ENCODE measurements around the gene GPT2.
"Not testable (repeated sequence)": the region's sequence is repeated elsewhere in the genome, so short reads cannot be mapped to it uniquely, and the experiment has no call there.

GPT2 gene

GRCh38 chr16:46852130-46852529 is 32.0 kb upstream of the GPT2 start:
- Histone ChIP-seq H3K36me3 (ENCODE audit: insufficient read depth, low read depth, low read length) (no peaks in the 10 kb centered on the region), H3K9me3 (ENCODE audit: insufficient read depth, low read depth, low read length) (no peaks in the 10 kb centered on the region), H3K4me1 (ENCODE audit: insufficient read depth, low read length) (peaks cover 3% of the 10 kb centered on the region; the same call in 1 of the 2 replicates), H3K4me3 (ENCODE audit: low read length) (no peak overlapping the region), H3K9ac (ENCODE audit: low read depth, low read length) (no peak overlapping the region), H3K27me3 (ENCODE audit: insufficient read depth, low read length) (no peaks in the 10 kb centered on the region), H3K27ac (ENCODE audit: low read length) (no peak overlapping the region)

DNA sequence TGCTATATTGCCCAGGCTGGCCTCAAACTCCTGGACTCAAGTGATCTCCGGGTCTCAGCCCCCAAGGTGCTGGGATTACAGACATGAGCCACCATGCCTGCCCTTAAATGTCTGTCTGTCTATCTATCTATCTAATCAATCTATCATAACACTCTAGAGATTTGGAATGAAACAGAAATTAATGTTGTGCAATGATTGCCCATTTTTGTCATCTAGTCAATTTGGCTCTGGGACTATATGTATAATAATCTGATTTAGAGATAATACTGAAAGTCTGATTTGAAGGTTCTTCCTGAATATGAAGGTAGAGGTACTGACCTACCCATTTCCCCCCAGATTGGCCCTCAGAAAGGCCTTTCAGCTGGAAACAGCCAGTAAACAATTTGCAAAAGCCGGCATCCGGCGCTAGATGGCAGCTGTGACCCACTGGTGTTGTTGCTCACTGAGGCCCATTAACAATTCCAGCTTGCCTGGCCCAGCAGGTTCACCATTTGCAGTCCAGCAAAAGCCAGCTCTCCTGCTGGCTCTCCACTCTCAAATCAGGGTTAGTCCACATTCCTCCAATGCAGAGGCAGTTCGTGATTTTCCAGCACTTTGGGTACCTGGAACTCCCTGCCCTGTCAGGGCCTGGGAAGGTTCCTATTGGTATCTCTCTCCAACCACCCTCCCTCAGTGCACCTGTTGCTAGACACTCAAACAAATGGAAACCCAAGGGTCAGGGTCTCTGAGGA is 30.3 kb upstream of the GPT2 start:
- no peaks in the 10 kb centered on the region for H3K36me3 ChIP-seq (ENCODE audit: insufficient read depth, low read depth, low read length)
- H3K9me3 ChIP-seq (ENCODE audit: insufficient read depth, low read depth, low read length), result no peaks in the 10 kb centered on the region
- H3K4me1 ChIP-seq (ENCODE audit: insufficient read depth, low read length), result peaks cover 3% of the 10 kb centered on the region; the same call in 1 of the 2 replicates
- no peaks in the 10 kb centered on the region for H3K27me3 ChIP-seq (ENCODE audit: insufficient read depth, low read length)
- H3K27ac ChIP-seq (ENCODE audit: low read length), result no peak overlapping the region
- H3K9ac ChIP-seq (ENCODE audit: low read depth, low read length), result no peak overlapping the region
- H3K4me3 ChIP-seq (ENCODE audit: low read length), result no peak overlapping the region

GRCh38 chr16:46854846-46855245 is 29.3 kb upstream of the GPT2 start:
- Histone ChIP-seq H3K4me3 (ENCODE audit: low read length) (no peak overlapping the region), H3K9ac (ENCODE audit: low read depth, low read length) (no peak overlapping the region), H3K27ac (ENCODE audit: low read length) (no peak overlapping the region), H3K36me3 (ENCODE audit: insufficient read depth, low read depth, low read length) (no peaks in the 10 kb centered on the region), H3K27me3 (ENCODE audit: insufficient read depth, low read length) (no peaks in the 10 kb centered on the region), H3K4me1 (ENCODE audit: insufficient read depth, low read length) (peaks cover 3% of the 10 kb centered on the region; the same call in 1 of the 2 replicates), H3K9me3 (ENCODE audit: insufficient read depth, low read depth, low read length) (no peaks in the 10 kb centered on the region)

- H3K27me3 ChIP-seq (ENCODE audit: insufficient read depth, low read length), result no peaks in the 10 kb centered on the region
- H3K4me1 ChIP-seq (ENCODE audit: insufficient read depth, low read length), result peaks cover 3% of the 10 kb centered on the region; the same call in 1 of the 2 replicates
These were observed 28.8 kb upstream of the GPT2 start for GRCh38 chr16:46855389-46855788.

GRCh38 chr16:46857368-46857945 is 26.7 kb upstream of the GPT2 start:
- Histone ChIP-seq H3K27ac (ENCODE audit: low read length) (no peak overlapping the region), H3K9me3 (ENCODE audit: insufficient read depth, low read depth, low read length) (no peaks in the 10 kb centered on the region), H3K4me3 (ENCODE audit: low read length) (no peak overlapping the region), H3K36me3 (ENCODE audit: insufficient read depth, low read depth, low read length) (no peaks in the 10 kb centered on the region), H3K4me1 (ENCODE audit: insufficient read depth, low read length) (peaks cover 3% of the 10 kb centered on the region; the same call in 1 of the 2 replicates), H3K27me3 (ENCODE audit: insufficient read depth, low read length) (no peaks in the 10 kb centered on the region), H3K9ac (ENCODE audit: low read depth, low read length) (no peak overlapping the region)

More at GRCh38 chr16:46855389-46855788, 28.8 kb upstream of the GPT2 start:
- Histone ChIP-seq H3K9me3 (ENCODE audit: insufficient read depth, low read depth, low read length) (no peaks in the 10 kb centered on the region), H3K9ac (ENCODE audit: low read depth, low read length) (no peak overlapping the region), H3K4me3 (ENCODE audit: low read length) (no peak overlapping the region), H3K36me3 (ENCODE audit: insufficient read depth, low read depth, low read length) (no peaks in the 10 kb centered on the region), H3K27ac (ENCODE audit: low read length) (no peak overlapping the region)

DNA sequence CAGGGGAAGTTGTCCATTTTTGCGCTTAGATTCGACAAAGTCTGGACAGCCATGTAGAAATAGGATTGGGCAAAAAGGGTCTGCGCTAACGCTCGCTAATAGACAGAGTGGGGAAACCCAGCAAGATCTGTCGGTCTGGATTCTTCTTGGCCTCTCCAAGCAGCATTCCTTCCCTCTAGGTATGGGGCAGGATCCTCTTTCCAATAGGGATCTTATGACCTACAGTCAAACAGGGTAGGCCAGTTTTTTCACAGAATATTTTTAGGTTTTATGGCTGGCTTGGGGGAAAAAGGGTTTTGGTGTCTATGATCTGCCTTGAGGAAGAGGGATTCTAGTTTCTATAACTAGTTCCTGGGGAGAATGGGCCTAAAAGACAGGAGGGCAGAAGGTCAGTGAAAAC is 26.0 kb upstream of the GPT2 start:
- H3K4me3 ChIP-seq (ENCODE audit: low read length), result no peak overlapping the region
- no peaks in the 10 kb centered on the region for H3K9me3 ChIP-seq (ENCODE audit: insufficient read depth, low read depth, low read length)

GRCh38 chr16:46859719-46860152 is 24.4 kb upstream of the GPT2 start:
- H3K9ac ChIP-seq (ENCODE audit: low read depth, low read length), result no peak overlapping the region
- H3K9me3 ChIP-seq (ENCODE audit: insufficient read depth, low read depth, low read length), result no peaks in the 10 kb centered on the region
- H3K27me3 ChIP-seq (ENCODE audit: insufficient read depth, low read length), result no peaks in the 10 kb centered on the region
- H3K4me1 ChIP-seq (ENCODE audit: insufficient read depth, low read length), result no peaks in the 10 kb centered on the region
- no peak overlapping the region for H3K27ac ChIP-seq (ENCODE audit: low read length)
- no peaks in the 10 kb centered on the region for H3K36me3 ChIP-seq (ENCODE audit: insufficient read depth, low read depth, low read length)
- no peak overlapping the region for H3K4me3 ChIP-seq (ENCODE audit: low read length)

More for the DNA sequence above, 26.0 kb upstream of the GPT2 start:
- Histone ChIP-seq H3K27ac (ENCODE audit: low read length) (no peak overlapping the region), H3K9ac (ENCODE audit: low read depth, low read length) (no peak overlapping the region), H3K36me3 (ENCODE audit: insufficient read depth, low read depth, low read length) (no peaks in the 10 kb centered on the region), H3K4me1 (ENCODE audit: insufficient read depth, low read length) (peaks cover 3% of the 10 kb centered on the region; the same call in 1 of the 2 replicates), H3K27me3 (ENCODE audit: insufficient read depth, low read length) (no peaks in the 10 kb centered on the region)

GRCh38 chr16:46862555-46863447 is 21.4 kb upstream of the GPT2 start:
- Histone ChIP-seq H3K9me3 (ENCODE audit: insufficient read depth, low read depth, low read length) (no peaks in the 10 kb centered on the region), H3K4me3 (ENCODE audit: low read length) (no peak overlapping the region), H3K27me3 (ENCODE audit: insufficient read depth, low read length) (no peaks in the 10 kb centered on the region), H3K36me3 (ENCODE audit: insufficient read depth, low read depth, low read length) (no peaks in the 10 kb centered on the region), H3K27ac (ENCODE audit: low read length) (no peak overlapping the region), H3K9ac (ENCODE audit: low read depth, low read length) (no peak overlapping the region), H3K4me1 (ENCODE audit: insufficient read depth, low read length) (no peaks in the 10 kb centered on the region)

- H3K9me3 ChIP-seq (ENCODE audit: insufficient read depth, low read depth, low read length), result no peaks in the 10 kb centered on the region
- H3K4me3 ChIP-seq (ENCODE audit: low read length), result no peak overlapping the region
- H3K36me3 ChIP-seq (ENCODE audit: insufficient read depth, low read depth, low read length), result no peaks in the 10 kb centered on the region
- H3K4me1 ChIP-seq (ENCODE audit: insufficient read depth, low read length), result no peaks in the 10 kb centered on the region
- no peaks in the 10 kb centered on the region for H3K27me3 ChIP-seq (ENCODE audit: insufficient read depth, low read length)
- no peak overlapping the region for H3K9ac ChIP-seq (ENCODE audit: low read depth, low read length)
- no peak overlapping the region for H3K27ac ChIP-seq (ENCODE audit: low read length)
These were observed 17.9 kb upstream of the GPT2 start for GRCh38 chr16:46866286-46866685.

DNA sequence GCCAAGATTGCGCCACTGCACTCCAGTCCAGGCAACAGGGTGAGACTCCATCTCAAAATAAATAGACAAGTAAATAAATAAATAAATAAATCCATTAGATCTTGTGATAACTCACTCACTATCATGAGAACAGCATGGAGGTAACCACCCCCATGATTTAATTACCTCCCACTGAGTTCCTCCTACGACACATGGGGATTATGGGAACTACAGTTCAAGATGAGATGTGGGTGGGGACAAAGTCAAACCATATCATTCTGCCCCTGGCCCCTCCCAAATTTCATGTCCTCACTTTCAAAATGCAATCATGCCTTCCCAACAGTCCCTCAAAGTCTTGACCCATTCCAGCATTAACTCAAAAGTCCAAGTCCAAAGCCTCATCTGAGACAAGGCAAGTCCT is 16.7 kb upstream of the GPT2 start:
- not testable (repeated sequence) for H3K36me3 ChIP-seq (ENCODE audit: insufficient read depth, low read depth, low read length)

GRCh38 chr16:46868891-46869290 is 15.3 kb upstream of the GPT2 start:
- not testable (repeated sequence) for H3K36me3 ChIP-seq (ENCODE audit: insufficient read depth, low read depth, low read length); H3K9ac ChIP-seq (ENCODE audit: low read depth, low read length); H3K4me1 ChIP-seq (ENCODE audit: insufficient read depth, low read length); H3K27ac ChIP-seq (ENCODE audit: low read length); H3K9me3 ChIP-seq (ENCODE audit: insufficient read depth, low read depth, low read length); H3K4me3 ChIP-seq (ENCODE audit: low read length); H3K27me3 ChIP-seq (ENCODE audit: insufficient read depth, low read length)

More for the DNA sequence above, 16.7 kb upstream of the GPT2 start:
- not testable (repeated sequence) for H3K4me1 ChIP-seq (ENCODE audit: insufficient read depth, low read length); H3K27me3 ChIP-seq (ENCODE audit: insufficient read depth, low read length); H3K4me3 ChIP-seq (ENCODE audit: low read length); H3K9me3 ChIP-seq (ENCODE audit: insufficient read depth, low read depth, low read length); H3K27ac ChIP-seq (ENCODE audit: low read length); H3K9ac ChIP-seq (ENCODE audit: low read depth, low read length)

Measured in iPS-20b (cell line).